Heart left ventricle (tissue), 13 donors: ENCODE measurements around the gene UNC13B.

Source experiments
- CTCF ChIP-seq, 12 donors: fragments of 200-600 bp; sonication (generic) in 4 of 12; IDR thresholded peaks; one replicate each; pipeline versions ENCODE4 v1.5.0 to v1.8.0; 2018 to 2022; ENCODE audit warnings: antibody characterized with exemption in 12 of 12, mild to moderate bottlenecking in 5 of 12
- POLR2A ChIP-seq, 2 donors: fragments of 450-650 bp; IDR thresholded peaks; one replicate each; pipeline ENCODE4 v1.6.1; 2017; ENCODE audit warnings: antibody characterized with exemption in 2 of 2, mild to moderate bottlenecking in 2 of 2, moderate library complexity in 2 of 2
- donor health status: ischemic (EF 13 %, LVEDD 7.1; RV severe dilation, severe dysfunction).
- donor health status: DM: no; HTN: yes; CAD: no.
- donor health status: DM: no; HTN: no; CAD: no.
- donor health status: ischemic (EF 25% LVEDD 6.9; RV normal size, moderate dysfunction).
- donor health status: ischemic (EF 25% LVEDD 5.7; RV mildly dilated, moderate dysfunction).
- donor health status: ischemic (EF 35%, LVEDD 5.7; RV mildly dilated, moderate dysfunction).
- donor health status: nonischemic (EF 11% LVEDD 7.7; RV severe dilation, severe dysfunction).
- donor health status: DM: yes; HTN: yes; CAD: no.
- donor health status: PGD.
- donor health status: ischemic (EF 29% LVEDD 5.4; RV normal size, mild dysfunction).
- donor health status: nonischemic (EF 23%, LVEDD 6.1; RV moderate dilation, normal function).

GRCh38 chr9:35341585-35341984 lies 179.8 kb downstream of the UNC13B start:
- no peak for TF ChIP-seq CTCF (IDR thresholded peaks at IDR 0.05)
- no peak for TF ChIP-seq POLR2A (IDR thresholded peaks at IDR 0.05)
